ENCODE measurements around the gene KLF13. TPM values are rescaled to one million over a fixed set of nuclear protein-coding genes. Genes with fewer than 3 reads are reported as not detected.
A peak's percentile ranks its signal among the peaks of the same experiment; 100 is the strongest.

The KLF13 gene
- total RNA-seq, 2 donors from 2014 or later: 25.7 to 38.4 TPM

DNA sequence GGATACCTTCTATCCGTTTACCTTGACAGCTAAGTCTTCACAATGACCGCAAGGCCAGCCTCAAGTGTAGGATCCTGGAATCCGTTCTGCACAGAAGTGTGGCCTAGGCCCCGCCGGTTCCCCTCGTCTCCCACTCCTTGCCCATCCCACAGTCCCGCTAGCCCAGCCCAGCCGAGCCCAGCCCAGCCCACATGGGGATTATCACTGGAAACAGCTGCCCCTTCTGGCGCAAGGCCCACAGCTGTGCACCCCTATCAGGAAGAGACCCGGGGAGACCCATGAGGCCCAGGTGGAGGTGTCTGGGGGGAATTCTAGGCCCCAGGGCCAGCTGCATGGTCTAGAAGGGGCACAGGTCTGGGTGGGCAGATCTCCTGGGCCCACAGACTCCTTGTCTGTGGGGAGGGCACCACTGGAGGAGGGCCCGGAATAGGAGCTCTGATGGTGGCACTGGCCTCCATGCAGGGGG lies 27.9 kb upstream of the KLF13 start:
- WGBS, 2 donors: 91 to 96% methylated on average over 2 to 11 of the region's 11 CpGs
- DNase-seq: no peak

GRCh38 chr15:31300208-31300661 lies 26.4 kb upstream of the KLF13 start:
- TF ChIP-seq, protein P1, sequence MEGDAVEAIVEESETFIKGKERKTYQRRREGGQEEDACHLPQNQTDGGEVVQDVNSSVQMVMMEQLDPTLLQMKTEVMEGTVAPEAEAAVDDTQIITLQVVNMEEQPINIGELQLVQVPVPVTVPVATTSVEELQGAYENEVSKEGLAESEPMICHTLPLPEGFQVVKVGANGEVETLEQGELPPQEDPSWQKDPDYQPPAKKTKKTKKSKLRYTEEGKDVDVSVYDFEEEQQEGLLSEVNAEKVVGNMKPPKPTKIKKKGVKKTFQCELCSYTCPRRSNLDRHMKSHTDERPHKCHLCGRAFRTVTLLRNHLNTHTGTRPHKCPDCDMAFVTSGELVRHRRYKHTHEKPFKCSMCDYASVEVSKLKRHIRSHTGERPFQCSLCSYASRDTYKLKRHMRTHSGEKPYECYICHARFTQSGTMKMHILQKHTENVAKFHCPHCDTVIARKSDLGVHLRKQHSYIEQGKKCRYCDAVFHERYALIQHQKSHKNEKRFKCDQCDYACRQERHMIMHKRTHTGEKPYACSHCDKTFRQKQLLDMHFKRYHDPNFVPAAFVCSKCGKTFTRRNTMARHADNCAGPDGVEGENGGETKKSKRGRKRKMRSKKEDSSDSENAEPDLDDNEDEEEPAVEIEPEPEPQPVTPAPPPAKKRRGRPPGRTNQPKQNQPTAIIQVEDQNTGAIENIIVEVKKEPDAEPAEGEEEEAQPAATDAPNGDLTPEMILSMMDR (IDR thresholded peaks at IDR 0.05): no peak
- TF ChIP-seq POLR2A (IDR thresholded peaks at IDR 0.05): no peak
- H3K9me3 ChIP-seq: no peaks in the 10 kb centered on the region
- H3K4me1 ChIP-seq: peaks cover 39% of the 10 kb centered on the region
- no peaks in the 10 kb centered on the region for H3K36me3 ChIP-seq (replicated peaks in 1 of 2; ENCODE audit: insufficient read depth in 1 of 2, low read depth in 2 of 2)
- WGBS, 2 donors: 42 to 60% methylated on average over 1 to 9 of the region's 10 CpGs
- H3K27me3 ChIP-seq: no peaks in the 10 kb centered on the region
- peak; percentile 9 for ATAC-seq
- peak in 3 of 4 donors; percentile 39 to 49 (median 45) for DNase-seq
- H3K4me3 ChIP-seq: no peak overlapping the region
- H3K27ac ChIP-seq: peak overlapping the region in 2 of 4 donors; percentile 0 to 39
- intact Hi-C loops (cut with DNase I): no loop called here

More for the DNA sequence above, 27.9 kb upstream of the KLF13 start:
- Histone ChIP-seq H3K36me3 (replicated peaks in 1 of 2; ENCODE audit: insufficient read depth in 1 of 2, low read depth in 2 of 2) (no peaks in the 10 kb centered on the region), H3K4me1 (peaks cover 39% of the 10 kb centered on the region), H3K27me3 (no peaks in the 10 kb centered on the region), H3K27ac (peak overlapping the region in 2 of 4 donors; percentile 81 to 82), H3K9me3 (no peaks in the 10 kb centered on the region), H3K4me3 (no peak overlapping the region)
- intact Hi-C loops (cut with DNase I): no loop called here
- no peak for TF ChIP-seq POLR2A (IDR thresholded peaks at IDR 0.05)
- TF ChIP-seq, protein P1 (IDR thresholded peaks at IDR 0.05): no peak
- ATAC-seq: no peak

DNA sequence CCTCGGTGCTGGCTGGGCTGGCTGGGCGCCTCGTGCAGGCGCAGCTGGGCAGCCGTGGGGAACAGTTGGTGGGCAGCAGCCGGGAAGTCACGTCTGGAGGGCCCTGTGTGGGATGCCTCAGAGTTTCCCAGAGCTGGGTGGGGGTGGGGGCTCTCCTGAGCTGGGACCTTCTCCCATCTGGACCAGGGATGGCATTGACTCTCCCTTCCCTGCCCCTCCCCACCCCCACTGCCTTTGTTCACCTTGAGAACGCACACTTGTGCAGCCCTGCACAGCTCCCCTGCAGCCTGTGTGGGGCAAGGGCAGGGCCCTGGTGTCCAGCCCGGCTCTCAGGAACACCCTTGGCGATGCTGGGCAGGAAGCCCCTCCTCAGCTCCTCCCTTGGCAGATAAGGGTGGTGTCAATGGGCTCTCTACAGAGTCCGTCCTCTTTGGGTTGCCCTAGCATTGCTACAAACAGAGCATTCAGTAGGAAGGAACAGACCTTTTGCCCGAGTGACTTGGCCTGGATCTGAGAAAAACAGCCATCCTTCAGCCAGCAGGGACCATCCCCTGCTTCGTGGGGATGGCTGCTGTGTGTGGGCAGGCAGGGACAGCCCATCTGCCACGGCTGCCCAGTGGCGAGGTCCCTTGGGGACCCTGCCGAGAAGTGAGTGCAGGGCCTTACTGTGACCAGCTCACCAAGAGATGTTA lies 25.5 kb upstream of the KLF13 start:
- no peak overlapping the region for H3K4me3 ChIP-seq
- no peaks in the 10 kb centered on the region for H3K9me3 ChIP-seq
- ATAC-seq (no peak), DNase-seq (no peak)
- TF ChIP-seq POLR2A (IDR thresholded peaks at IDR 0.05): no peak
- TF ChIP-seq, protein P1 (IDR thresholded peaks at IDR 0.05): no peak
- H3K27ac ChIP-seq: no peak overlapping the region
- H3K4me1 ChIP-seq: peaks cover 32% of the 10 kb centered on the region
- intact Hi-C loops (cut with DNase I): no loop called here
- no peaks in the 10 kb centered on the region for H3K27me3 ChIP-seq
- 85 to 89% methylated on average over 8 to 16 of the region's 16 CpGs for WGBS, 2 donors
- no peaks in the 10 kb centered on the region for H3K36me3 ChIP-seq (replicated peaks in 1 of 2; ENCODE audit: insufficient read depth in 1 of 2, low read depth in 2 of 2)

DNA sequence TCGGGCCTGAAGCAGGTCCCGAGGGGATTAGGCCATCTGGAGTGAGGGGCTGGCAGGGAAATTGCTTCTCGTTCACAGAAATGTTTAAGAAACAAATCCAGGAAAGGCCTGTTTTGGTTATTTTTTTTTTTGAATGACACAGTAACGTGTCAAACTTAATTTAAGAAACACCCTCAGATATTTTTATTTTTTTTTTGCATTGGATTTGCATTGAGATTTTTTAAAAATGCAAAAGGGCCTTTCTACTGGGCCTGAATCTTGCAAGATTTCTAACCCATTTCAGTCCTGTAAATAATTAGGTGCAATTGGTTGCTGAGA lies 25.0 kb upstream of the KLF13 start:
- Histone ChIP-seq H3K27me3 (no peaks in the 10 kb centered on the region), H3K4me1 (peaks cover 27% of the 10 kb centered on the region), H3K36me3 (replicated peaks in 1 of 2; ENCODE audit: insufficient read depth in 1 of 2, low read depth in 2 of 2) (no peaks in the 10 kb centered on the region), H3K27ac (no peak overlapping the region), H3K9me3 (no peaks in the 10 kb centered on the region), H3K4me3 (no peak overlapping the region)
- ATAC-seq: no peak
- 76 to 79% methylated on average over 4 of the region's 4 CpGs for WGBS, 2 donors
- TF ChIP-seq, protein P1 (IDR thresholded peaks at IDR 0.05): no peak
- TF ChIP-seq POLR2A (IDR thresholded peaks at IDR 0.05): no peak
- intact Hi-C loops (cut with DNase I): no loop called here
- no peak for DNase-seq

Measured in body of pancreas (tissue), 4 donors.